ES-I3 (cell line): ENCODE measurements around the gene TNFSF13.

Experiments used
- H3K36me3 ChIP-seq: 2 replicates; pipeline ENCODE4 v1.6.1; 2013; ENCODE audit warnings: mild to moderate bottlenecking, low read length, control low read depth, moderate library complexity; ENCODE audit not compliant: insufficient read depth
- H3K4me1 ChIP-seq: 2 replicates; pipeline ENCODE4 v1.6.1; 2013; ENCODE audit warnings: mild to moderate bottlenecking, control low read depth, low read length; ENCODE audit not compliant: insufficient read depth
- H3K9ac ChIP-seq: 2 replicates; pipeline ENCODE4 v1.6.1; 2013; ENCODE audit warnings: low read depth, mild to moderate bottlenecking, low read length, moderate library complexity
- H3K9me3 ChIP-seq: 2 replicates; pipeline ENCODE4 v1.6.1; 2013; ENCODE audit warnings: mild to moderate bottlenecking, low read length, moderate library complexity; ENCODE audit not compliant: control insufficient read depth, insufficient read depth

TNFSF13 gene

GRCh38 chr17:7576432-7576937 is 17.9 kb downstream of the TNFSF13 start:
- H3K9me3 ChIP-seq: no peaks in the 10 kb centered on the region
- H3K9ac ChIP-seq: no peak overlapping the region
- H3K4me1 ChIP-seq: peaks cover 18% of the 10 kb centered on the region
- H3K36me3 ChIP-seq: peaks cover 43% of the 10 kb centered on the region

GRCh38 chr17:7577327-7578199 is 19.0 kb downstream of the TNFSF13 start:
- H3K36me3 ChIP-seq: peaks cover 43% of the 10 kb centered on the region
- H3K9me3 ChIP-seq: no peaks in the 10 kb centered on the region
- H3K9ac ChIP-seq: no peak overlapping the region
- H3K4me1 ChIP-seq: peaks cover 17% of the 10 kb centered on the region

GRCh38 chr17:7579001-7579833 is 20.7 kb downstream of the TNFSF13 start, which contains the start of gene CD68:
CD68 (plus strand) TSS chr17:7579638; CDS start chr17:7579678, 40 bp downstream.
- Histone ChIP-seq H3K9me3 (no peaks in the 10 kb centered on the region), H3K36me3 (peaks cover 38% of the 10 kb centered on the region), H3K4me1 (peaks cover 17% of the 10 kb centered on the region), H3K9ac (no peak within 1 kb of the TSS)

- Histone ChIP-seq H3K4me1 (peaks cover 11% of the 10 kb centered on the region; the same call in 1 of the 2 replicates), H3K36me3 (peaks cover 30% of the 10 kb centered on the region), H3K9ac (no peak overlapping the region), H3K9me3 (no peaks in the 10 kb centered on the region)
Measured at GRCh38 chr17:7579834-7580603, 21.5 kb downstream of the TNFSF13 start.

GRCh38 chr17:7580604-7581575 is 22.3 kb downstream of the TNFSF13 start:
- H3K36me3 ChIP-seq: peaks cover 22% of the 10 kb centered on the region
- H3K4me1 ChIP-seq: peaks cover 11% of the 10 kb centered on the region; the same call in 1 of the 2 replicates
- H3K9me3 ChIP-seq: no peaks in the 10 kb centered on the region
- H3K9ac ChIP-seq: no peak overlapping the region

- Histone ChIP-seq H3K9ac (peak overlapping the region; percentile 87), H3K4me1 (peaks cover 18% of the 10 kb centered on the region; the same call in 1 of the 2 replicates), H3K9me3 (no peaks in the 10 kb centered on the region), H3K36me3 (peaks cover 5% of the 10 kb centered on the region)
Measured at GRCh38 chr17:7582396-7583252, 24.1 kb downstream of the TNFSF13 start.

- Histone ChIP-seq H3K36me3 (no peaks in the 10 kb centered on the region), H3K9me3 (no peaks in the 10 kb centered on the region), H3K4me1 (peaks cover 21% of the 10 kb centered on the region; the same call in 1 of the 2 replicates), H3K9ac (peak within 1 kb of the TSS; percentile 87)
Measured at GRCh38 chr17:7583253-7584109, 24.9 kb downstream of the TNFSF13 start, which contains the start of gene MPDU1. MPDU1 (plus strand) TSS chr17:7583852; CDS start chr17:7583863, 11 bp downstream.

GRCh38 chr17:7586673-7587419 is 28.3 kb downstream of the TNFSF13 start:
- H3K4me1 ChIP-seq: peaks cover 23% of the 10 kb centered on the region; the same call in 1 of the 2 replicates
- no peaks in the 10 kb centered on the region for H3K36me3 ChIP-seq
- H3K9ac ChIP-seq: no peak overlapping the region
- no peaks in the 10 kb centered on the region for H3K9me3 ChIP-seq

GRCh38 chr17:7587420-7588151 is 29.0 kb downstream of the TNFSF13 start:
- no peaks in the 10 kb centered on the region for H3K9me3 ChIP-seq
- peaks cover 23% of the 10 kb centered on the region; the same call in 1 of the 2 replicates for H3K4me1 ChIP-seq
- H3K36me3 ChIP-seq: peaks cover 3% of the 10 kb centered on the region; the same call in 1 of the 2 replicates
- H3K9ac ChIP-seq: peak overlapping the region; percentile 87; the same call in 1 of the 2 replicates

- H3K4me1 ChIP-seq: peaks cover 23% of the 10 kb centered on the region; the same call in 1 of the 2 replicates
- H3K9me3 ChIP-seq: no peaks in the 10 kb centered on the region
- peaks cover 3% of the 10 kb centered on the region for H3K36me3 ChIP-seq
- H3K9ac ChIP-seq: peak overlapping the region; percentile 87
Measured at GRCh38 chr17:7588553-7589203, 30.1 kb downstream of the TNFSF13 start.
